PFSK-1 (cell line): ENCODE results near the gene PFDN6.

ENCODE experiments used
- FOXP2 ChIP-seq: optimal IDR thresholded peaks from 2 replicates; pipeline ENCODE3; 2011; ENCODE audit warnings: borderline replicate concordance, control low read depth, inconsistent platforms; ENCODE audit not compliant: insufficient read depth; ENCODE audit errors: extremely low read length, extremely low read depth
- POLR2AphosphoS5 ChIP-seq: IDR thresholded peaks from 2 replicates; pipeline ENCODE4 v1.6.1; 2012; ENCODE audit warnings: low read depth, mild to moderate bottlenecking, control low read depth, low read length, moderate library complexity
- SIN3A ChIP-seq: IDR thresholded peaks from 2 replicates; pipeline ENCODE4 v1.6.1; 2012; ENCODE audit warnings: mild to moderate bottlenecking, low read length, moderate library complexity, borderline replicate concordance; ENCODE audit not compliant: insufficient read depth
- TAF1 ChIP-seq: IDR thresholded peaks from 2 replicates; pipeline ENCODE4 v1.6.1; 2012; ENCODE audit warnings: low read length, control low read depth, borderline replicate concordance; ENCODE audit not compliant: insufficient read depth
- TF ChIP-seq, protein P1 (sequence below), 2 experiments: IDR thresholded peaks; 2 replicates each; pipeline versions ENCODE4 v1.6.1 to v1.8.0; 2011 to 2012; ENCODE audit warnings: low read depth in 2 of 2, low read length in 2 of 2, control low read depth in 1 of 2, inconsistent platforms in 1 of 2, mild to moderate bottlenecking in 1 of 2, moderate library complexity in 1 of 2; ENCODE audit not compliant: insufficient read depth in 1 of 2

Gene PFDN6

DNA sequence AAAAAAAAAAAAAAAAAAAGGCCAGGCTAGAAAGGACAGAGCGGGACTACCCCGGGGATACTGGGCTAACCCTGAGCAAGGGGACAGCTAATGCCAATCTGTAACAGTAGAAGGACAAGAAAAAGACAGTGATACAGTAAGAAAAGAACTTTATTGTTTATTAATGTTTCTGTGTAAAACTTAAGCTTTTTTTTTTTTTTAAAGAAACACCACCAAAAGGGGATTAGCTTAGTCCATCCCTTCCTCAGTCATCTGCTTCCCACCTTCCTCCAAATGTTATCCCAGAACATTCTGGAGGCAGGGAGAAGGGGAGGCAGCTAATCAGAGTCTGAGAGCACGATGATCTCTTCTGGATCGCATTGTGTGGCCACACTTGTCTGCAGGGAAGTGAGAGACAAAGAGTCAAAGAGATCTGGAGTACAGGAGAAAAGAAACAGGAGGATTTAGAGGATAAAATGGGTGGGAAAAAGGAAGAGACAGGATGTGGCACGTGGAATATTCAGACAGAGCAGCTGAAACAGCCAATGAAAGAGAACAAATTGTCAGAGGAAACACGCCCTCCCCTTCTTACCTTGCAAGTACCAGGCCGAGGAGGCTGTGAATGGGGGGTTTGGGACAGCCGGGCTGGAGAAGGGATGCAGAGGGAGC lies 29.1 kb downstream of the PFDN6 start:
- TF ChIP-seq FOXP2 (no peak), SIN3A (no peak; the same call in 1 of the 2 replicates), TAF1 (no peak; the same call in 1 of the 2 replicates), POLR2AphosphoS5 (no peak)
- TF ChIP-seq, protein P1, sequence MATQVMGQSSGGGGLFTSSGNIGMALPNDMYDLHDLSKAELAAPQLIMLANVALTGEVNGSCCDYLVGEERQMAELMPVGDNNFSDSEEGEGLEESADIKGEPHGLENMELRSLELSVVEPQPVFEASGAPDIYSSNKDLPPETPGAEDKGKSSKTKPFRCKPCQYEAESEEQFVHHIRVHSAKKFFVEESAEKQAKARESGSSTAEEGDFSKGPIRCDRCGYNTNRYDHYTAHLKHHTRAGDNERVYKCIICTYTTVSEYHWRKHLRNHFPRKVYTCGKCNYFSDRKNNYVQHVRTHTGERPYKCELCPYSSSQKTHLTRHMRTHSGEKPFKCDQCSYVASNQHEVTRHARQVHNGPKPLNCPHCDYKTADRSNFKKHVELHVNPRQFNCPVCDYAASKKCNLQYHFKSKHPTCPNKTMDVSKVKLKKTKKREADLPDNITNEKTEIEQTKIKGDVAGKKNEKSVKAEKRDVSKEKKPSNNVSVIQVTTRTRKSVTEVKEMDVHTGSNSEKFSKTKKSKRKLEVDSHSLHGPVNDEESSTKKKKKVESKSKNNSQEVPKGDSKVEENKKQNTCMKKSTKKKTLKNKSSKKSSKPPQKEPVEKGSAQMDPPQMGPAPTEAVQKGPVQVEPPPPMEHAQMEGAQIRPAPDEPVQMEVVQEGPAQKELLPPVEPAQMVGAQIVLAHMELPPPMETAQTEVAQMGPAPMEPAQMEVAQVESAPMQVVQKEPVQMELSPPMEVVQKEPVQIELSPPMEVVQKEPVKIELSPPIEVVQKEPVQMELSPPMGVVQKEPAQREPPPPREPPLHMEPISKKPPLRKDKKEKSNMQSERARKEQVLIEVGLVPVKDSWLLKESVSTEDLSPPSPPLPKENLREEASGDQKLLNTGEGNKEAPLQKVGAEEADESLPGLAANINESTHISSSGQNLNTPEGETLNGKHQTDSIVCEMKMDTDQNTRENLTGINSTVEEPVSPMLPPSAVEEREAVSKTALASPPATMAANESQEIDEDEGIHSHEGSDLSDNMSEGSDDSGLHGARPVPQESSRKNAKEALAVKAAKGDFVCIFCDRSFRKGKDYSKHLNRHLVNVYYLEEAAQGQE (IDR thresholded peaks at IDR 0.05; ENCODE audit: insufficient read depth in 1 of 2, low read depth in 2 of 2, low read length in 2 of 2): no peak

DNA sequence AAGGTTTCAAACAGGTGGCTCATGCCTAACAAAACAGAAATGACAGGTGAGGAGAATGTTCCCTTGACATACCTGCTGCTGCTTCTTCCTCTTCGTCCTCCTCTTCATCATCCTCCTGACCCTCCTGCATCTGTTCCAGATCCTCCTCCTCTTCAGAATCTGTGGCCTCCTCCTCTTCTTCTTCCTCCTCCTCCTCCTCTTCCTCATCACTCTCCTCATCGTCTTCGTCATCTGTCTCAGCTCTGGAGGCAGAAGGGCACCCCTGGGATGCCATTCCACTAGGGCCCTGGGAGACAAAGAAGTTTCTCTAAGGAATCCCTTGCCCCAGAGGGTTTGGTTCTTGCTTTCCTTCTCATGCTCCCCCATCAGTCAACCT lies 30.5 kb downstream of the PFDN6 start:
- TF ChIP-seq TAF1: no peak
- no peak for TF ChIP-seq POLR2AphosphoS5
- TF ChIP-seq, protein P1 (IDR thresholded peaks at IDR 0.05; ENCODE audit: insufficient read depth in 1 of 2, low read depth in 2 of 2, low read length in 2 of 2): no peak
- TF ChIP-seq SIN3A: no peak
- TF ChIP-seq FOXP2: no peak

DNA sequence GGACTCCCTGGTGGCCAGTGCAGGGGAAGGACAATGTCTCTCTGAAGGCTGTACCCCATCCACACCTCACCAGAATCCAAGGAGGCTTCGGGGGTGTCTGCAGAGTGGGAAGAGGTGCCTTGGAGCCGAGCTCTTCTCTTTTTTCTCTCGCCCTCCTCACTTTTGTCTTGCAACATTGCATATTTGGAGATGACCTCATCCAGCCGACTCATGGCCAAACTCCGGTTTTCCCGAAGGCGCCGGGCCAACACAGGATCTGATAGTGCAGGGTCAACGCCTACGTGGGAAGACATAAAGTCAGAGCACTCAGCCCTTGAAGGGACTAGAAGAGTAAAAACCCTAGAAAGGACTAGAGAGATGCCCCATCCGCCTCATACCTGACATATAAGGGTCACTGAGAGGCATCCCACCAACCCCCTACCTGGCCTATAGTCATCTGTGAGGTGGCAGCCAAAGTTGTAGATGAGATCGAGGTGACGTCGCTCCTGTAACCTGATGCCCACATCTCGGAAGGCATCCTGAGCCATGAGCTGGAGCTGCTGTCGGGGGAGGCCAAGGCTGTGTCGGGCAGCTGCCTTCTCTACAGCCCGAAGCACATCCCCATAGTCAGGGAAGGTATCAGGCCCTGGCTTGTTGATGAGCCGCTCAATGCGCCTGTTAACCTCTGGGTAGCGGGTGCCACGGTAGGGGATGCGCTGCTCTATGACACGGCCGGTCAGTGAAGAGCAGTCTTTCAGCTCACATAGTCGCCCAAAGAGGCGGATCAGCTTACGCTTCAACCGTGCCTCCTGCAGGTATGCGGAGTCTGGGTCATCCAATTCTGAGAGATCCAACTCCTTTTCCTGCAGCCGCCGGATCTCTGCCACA lies 31.1 kb downstream of the PFDN6 start:
- TF ChIP-seq POLR2AphosphoS5 (no peak), FOXP2 (no peak)
- TF ChIP-seq, protein P1 (IDR thresholded peaks at IDR 0.05; ENCODE audit: insufficient read depth in 1 of 2, low read depth in 2 of 2, low read length in 2 of 2): no peak

DNA sequence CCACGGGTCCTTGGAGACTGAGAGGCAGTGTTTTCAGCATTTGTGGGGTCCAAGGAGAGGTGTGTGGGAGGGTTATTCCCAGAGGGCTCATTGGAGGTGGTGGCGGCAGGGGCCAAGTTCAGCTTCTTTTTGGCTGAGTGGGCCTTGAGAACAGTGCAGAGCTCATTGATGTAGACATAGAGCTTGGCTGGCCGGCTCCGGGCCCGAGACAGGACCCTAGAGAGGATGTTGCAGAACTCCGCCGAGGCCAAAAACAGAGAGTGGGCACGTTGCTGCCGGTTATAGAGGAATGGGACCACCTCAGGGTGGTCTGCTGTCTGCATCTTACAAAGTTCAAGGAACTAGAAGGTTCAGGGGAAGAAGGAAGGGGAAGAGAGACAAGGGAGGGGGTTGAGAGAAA lies 31.8 kb downstream of the PFDN6 start:
- TF ChIP-seq FOXP2 (no peak), TAF1 (no peak), POLR2AphosphoS5 (no peak), SIN3A (no peak)
- TF ChIP-seq, protein P1 (IDR thresholded peaks at IDR 0.05; ENCODE audit: insufficient read depth in 1 of 2, low read depth in 2 of 2, low read length in 2 of 2): no peak
